GM19238 (cell line): ENCODE results near the gene SDK1.

Experiments
- DNase-seq: peaks from one replicate; pipeline ENCODE4 v3.0.0; 2011; ENCODE audit warnings: low spot score; ENCODE audit not compliant: insufficient read length

SDK1 gene

GRCh38 chr7:3300651-3301448 lies at the start of gene SDK1:
Gene SDK1, plus strand, starts transcription at chr7:3301252. Its CDS starts 335 bp downstream, at chr7:3301587.
- DNase-seq = peak; percentile 66

DNA sequence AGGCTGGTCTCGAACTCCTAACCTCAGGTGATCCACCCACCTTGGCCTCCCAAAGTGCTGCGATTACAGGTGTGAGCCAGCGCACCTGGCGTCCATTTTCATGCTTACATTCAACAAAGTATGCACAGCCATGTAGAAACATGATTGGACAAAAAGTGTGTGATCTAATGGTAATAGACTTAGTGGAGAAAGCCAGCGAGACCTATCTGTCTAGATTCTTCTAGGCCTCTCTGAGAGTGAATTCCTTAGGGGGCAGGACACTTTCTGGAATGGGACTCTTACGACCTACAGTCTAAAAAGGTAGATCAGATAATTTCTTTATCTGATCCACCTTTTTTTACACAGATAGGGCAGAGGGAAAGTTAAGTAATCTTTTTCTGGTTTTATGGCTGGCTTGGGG lies 46.3 kb upstream of the SDK1 start:
- DNase-seq = no peak

GRCh38 chr7:3259711-3260400 lies 41.2 kb upstream of the SDK1 start:
- no peak for DNase-seq

DNA sequence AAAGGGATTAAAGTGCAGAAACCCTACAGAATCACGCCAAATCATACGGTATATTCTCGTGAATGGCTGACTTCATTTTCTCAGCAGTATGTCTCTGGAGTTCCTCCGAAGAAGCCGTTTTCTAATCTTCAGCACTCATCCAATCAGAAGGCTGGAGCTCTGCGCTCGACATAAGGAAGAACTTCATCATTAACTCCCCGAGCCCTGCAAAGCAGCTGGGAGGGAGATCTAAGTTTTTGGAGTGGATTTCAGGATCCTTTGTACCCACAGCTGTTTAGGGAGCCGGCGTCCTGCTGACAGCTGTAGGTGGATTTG lies 40.7 kb upstream of the SDK1 start:
- no peak for DNase-seq

DNA sequence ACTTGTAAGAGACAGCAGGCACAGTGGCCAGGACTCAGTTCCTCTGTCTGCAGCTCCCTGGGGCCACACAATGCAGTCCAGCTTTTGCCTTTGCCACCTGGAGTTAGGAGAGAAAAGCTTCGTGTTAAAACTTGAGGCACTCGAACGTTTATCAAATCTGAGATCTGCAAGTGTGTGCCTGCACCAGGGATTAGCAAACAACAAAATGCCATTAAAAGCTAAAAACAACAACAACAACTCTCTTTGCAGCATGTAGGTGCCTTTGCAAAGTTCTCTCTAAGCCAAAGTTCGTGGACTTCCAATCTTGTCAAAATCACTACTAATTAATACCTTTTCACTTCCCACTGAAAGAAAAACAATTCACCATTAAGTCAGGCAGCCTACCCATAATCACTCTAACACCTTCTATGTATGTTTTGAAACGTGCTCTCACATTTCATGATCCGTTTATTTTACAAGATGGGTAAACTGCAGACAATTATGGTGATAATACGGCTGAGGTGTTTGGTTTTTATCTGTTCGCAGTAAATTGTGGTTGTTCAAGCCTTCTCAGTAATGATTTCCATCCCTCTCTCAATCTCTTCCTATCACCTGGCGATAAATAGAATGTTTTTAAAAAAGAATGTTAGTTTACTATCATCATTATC lies 36.2 kb upstream of the SDK1 start:
- no peak for DNase-seq

- no peak for DNase-seq
These were observed 35.7 kb upstream of the SDK1 start for GRCh38 chr7:3265388-3265787.

GRCh38 chr7:3266240-3266639 lies 34.8 kb upstream of the SDK1 start:
- no peak for DNase-seq

DNA sequence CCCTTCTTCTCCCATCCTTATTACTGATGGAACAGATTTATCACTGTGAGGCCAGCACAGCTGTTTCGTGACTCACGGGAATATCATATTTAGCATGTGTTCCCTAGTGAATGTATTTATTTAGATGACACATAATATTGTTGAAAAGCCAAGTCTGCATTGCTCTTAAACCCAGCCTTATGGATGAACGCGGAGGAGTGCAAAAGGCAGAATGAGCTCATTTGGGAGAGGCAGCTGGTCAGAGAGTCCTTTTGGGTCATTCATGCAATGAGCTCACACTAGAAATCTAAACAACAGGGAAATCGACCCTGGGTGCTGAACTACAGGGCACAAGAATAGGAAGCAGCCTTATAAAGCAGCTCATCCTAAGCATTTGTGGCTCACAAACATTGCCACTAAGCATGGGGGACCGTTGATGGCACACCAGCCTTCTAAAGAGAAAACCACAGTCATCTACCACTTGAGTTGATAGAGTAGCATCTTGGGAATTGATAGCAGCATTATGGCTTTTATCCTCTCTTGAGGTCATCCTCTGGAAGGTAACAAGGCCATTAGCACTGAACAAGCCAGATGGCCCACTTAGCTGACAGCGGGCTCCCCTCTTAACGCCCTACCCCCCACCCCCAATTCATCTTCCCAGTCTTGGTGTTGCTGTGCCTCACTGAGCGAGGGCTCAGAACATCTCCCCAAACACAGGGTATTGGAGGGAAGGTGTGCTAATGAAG lies 32.9 kb upstream of the SDK1 start:
- DNase-seq = no peak

- no peak for DNase-seq
These were observed 30.7 kb upstream of the SDK1 start for GRCh38 chr7:3270362-3270761.

DNA sequence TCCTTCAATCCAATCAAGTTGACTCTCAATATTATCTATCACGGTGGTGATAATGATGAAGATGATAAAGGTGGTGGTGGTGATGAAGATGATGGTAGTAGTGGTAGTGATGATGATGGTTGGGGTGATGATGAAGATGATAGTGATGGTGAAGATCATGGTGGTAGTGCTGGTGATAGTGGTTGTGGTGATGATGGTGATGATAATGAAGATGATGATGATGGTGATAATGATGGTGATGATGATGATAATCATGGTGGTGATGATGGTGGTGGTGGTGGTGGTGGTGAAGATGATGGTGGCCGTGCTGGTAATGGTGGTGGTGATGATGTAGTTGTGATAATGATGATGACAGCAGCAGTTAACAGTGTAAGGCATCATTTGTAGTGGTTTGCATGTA lies 29.8 kb upstream of the SDK1 start:
- DNase-seq = no peak

GRCh38 chr7:3272691-3273141 lies 28.3 kb upstream of the SDK1 start:
- no peak for DNase-seq

GRCh38 chr7:3274131-3274530 lies 26.9 kb upstream of the SDK1 start:
- DNase-seq = no peak

DNA sequence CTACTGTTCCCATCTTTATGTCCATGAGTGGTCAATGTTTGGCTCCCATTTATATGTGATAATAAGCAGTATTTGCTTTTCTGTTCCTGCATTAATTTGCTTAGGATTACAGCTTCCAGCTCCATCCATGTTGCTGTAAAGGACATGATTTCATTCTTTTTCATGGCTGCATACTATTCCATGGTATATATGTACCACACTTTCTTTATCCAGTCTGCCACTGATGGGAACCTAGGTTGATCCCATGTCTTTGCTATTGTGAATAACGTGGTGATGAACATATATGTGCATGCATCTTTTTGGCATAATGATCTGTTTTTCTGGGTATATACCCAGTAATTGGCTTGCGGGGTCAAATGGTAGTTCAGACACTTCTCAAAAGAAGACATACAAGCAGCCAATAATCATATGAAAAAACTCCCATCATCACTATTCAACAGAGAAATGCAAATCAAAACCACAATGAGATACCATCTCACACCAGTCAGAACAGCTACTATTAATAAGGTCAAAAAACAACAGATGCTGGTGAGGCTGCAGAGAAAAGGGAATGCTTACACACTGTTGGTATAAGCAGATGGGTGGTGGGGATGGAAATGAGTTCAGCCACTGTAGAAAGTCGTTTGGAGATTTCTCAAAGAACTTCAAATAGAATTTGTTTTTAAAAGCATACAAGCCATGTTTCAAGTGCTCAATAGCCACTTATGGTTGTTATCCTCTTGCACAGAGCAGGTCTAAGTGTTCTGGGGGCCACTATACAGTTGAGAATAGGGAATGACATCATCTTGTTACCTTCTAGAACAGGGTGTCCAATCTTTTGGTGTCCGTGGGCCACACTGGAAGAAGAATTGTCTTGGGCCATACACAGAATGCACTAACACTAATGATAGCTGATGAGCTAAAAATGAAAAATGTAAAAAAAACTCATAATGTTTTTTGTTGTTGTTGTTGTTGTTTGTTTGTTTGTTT lies 23.2 kb upstream of the SDK1 start:
- DNase-seq = no peak

- no peak for DNase-seq
These were observed 21.8 kb upstream of the SDK1 start for GRCh38 chr7:3279147-3279818.

- DNase-seq = no peak
These were observed 20.6 kb upstream of the SDK1 start for GRCh38 chr7:3280445-3280844.

GRCh38 chr7:3280946-3281656 lies 20.0 kb upstream of the SDK1 start:
- DNase-seq = no peak

- no peak for DNase-seq
These were observed 18.6 kb upstream of the SDK1 start for GRCh38 chr7:3282457-3282856.

- no peak for DNase-seq
These were observed 17.8 kb upstream of the SDK1 start for GRCh38 chr7:3283130-3283704.

GRCh38 chr7:3285652-3286051 lies 15.4 kb upstream of the SDK1 start:
- no peak for DNase-seq
